ENCODE data around the gene RIN3.
A peak's percentile ranks its signal among the peaks of the same experiment; 100 is the strongest.

RIN3 gene

DNA sequence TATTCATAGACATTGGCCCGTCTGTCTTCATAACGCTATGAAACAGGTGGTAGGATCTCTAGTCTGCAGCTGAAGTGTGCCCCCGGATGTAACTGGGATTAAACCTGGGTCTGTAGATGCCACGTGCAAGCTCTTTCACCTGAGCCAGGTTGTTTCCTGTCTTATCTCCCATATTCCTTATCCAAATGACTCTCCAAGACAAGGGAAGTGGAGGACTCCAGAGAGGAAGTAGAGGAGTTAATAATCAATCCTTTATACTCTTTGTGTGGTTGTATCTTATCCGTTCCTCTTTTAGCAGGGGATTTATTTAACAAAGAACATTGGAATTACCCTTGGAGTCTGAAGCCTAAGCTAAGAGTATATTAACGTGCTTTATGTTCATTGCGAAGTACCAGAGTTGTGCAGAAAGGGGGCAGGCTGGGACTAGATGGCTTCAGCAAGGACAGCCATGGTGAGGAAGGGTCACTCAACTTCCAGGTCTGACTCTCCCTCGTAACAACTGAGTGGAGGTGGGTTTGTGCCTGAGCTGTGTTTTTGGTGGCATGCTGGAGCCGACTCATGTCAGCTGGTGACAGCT lies 82.8 kb downstream of the RIN3 start:
- no peak for DNase-seq (ENCODE audit: low read depth in 1 of 2, low spot score in 1 of 2)

- DNase-seq (ENCODE audit: low read depth in 1 of 2, low spot score in 1 of 2): no peak
Measured at GRCh38 chr14:92597906-92598905, 84.6 kb downstream of the RIN3 start.

DNA sequence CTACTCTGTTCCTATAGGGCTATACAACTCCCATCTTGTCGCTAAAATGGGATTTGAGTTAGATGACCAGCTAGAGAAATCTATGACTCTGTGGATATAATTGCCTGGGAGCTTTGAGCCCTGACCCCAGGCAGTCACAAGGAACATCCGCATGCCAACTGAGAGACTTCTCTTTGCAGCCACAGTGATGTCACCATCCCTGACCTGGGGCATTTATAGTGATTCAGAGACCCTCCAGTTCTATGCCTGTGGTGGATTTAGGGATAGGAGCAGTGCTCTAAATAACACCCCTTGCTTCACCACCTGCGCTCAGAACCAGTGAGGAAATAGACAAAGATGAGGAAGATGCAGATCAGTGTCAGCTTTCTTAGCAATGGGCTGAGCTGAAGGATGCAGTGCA lies 86.2 kb downstream of the RIN3 start:
- no peak for DNase-seq (ENCODE audit: low read depth in 1 of 2, low spot score in 1 of 2)

DNA sequence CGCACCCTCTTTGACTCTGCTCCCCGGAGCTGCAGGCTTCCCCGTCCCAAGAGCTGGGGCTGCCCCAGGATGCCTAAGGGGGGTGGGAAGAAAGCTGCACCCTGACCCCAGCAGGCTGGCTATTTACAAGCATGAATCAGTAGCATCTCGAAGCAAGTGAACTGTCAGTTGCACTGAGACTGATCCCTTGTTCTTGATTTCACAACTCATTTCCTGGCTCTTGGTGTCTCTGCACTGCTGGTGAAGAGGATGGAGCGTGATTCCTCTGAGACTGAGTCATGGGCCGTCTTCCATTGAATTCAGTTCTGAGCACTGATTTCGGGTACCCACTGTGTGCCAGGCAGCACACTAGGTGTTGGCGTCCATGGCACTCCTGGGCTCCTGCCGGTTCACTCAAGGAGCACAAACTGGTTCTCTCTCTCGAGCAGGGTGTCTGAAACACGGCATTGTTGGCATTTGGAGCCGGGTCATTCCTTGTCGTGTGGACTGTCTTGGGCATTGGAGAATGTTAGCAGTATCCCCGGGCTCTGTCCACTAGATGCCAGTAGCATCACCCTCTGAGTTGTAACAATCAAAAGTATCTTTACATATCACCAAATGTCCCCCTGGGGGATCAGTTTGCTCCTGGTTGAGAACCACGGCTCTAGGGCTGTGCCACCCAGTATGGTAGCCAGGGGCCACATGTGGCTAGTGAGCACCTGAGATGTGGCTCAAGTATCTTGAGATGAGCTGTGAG lies 86.9 kb downstream of the RIN3 start:
- no peak for DNase-seq (ENCODE audit: low read depth in 1 of 2, low spot score in 1 of 2)

GRCh38 chr14:92601131-92601710 lies 87.6 kb downstream of the RIN3 start:
- no peak for DNase-seq (ENCODE audit: low read depth in 1 of 2, low spot score in 1 of 2)

- DNase-seq (ENCODE audit: low read depth in 1 of 2, low spot score in 1 of 2): no peak
Measured at GRCh38 chr14:92601757-92602417, 88.3 kb downstream of the RIN3 start.

DNA sequence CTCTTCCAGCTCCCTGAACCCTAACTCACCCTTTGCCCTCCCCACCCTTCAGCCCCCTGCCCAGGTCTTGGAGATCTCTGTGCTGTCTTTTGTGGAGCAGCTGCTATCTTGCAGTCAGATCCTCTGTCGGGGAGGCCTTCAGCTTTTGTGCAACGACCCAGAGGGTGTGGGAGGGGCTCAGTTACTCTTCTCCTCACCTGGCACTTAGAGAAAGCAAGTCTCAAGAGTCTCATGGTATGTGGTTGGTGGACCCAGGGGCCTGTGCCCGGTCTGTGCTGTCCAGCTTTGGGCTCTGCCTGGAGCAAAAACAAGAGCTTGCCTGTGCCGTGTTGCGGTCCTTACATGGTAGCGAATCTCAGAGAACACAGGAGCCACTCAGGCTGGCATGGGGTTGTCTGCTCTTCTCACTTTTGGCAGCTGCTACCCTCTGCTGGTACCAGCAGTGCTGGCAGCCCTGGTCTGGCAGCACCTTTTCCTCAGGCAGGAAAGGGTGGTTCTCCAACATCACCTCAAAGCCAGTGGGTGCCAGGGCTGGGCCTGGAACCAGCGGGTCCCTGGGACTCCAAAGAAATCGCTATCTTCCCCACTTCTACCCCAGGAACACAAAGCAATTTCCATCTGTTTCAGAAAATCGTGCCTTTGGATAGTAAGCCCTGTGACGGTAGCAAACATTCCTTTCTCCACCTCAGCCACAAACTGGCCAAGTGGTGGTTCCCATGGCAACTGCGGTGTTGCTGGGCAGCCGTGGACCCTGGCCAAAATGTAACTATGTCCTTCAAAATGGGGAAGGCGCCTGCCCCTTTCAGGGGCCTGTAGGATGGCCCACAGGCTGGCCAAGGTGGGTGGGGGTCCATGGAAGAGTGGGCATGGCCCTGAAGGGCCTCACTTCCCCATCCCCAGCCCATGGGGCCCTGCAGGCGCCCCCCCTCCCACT lies 90.0 kb downstream of the RIN3 start:
- peak in 1 of 2 donors; percentile 12 for DNase-seq (ENCODE audit: low read depth in 1 of 2, low spot score in 1 of 2)

DNA sequence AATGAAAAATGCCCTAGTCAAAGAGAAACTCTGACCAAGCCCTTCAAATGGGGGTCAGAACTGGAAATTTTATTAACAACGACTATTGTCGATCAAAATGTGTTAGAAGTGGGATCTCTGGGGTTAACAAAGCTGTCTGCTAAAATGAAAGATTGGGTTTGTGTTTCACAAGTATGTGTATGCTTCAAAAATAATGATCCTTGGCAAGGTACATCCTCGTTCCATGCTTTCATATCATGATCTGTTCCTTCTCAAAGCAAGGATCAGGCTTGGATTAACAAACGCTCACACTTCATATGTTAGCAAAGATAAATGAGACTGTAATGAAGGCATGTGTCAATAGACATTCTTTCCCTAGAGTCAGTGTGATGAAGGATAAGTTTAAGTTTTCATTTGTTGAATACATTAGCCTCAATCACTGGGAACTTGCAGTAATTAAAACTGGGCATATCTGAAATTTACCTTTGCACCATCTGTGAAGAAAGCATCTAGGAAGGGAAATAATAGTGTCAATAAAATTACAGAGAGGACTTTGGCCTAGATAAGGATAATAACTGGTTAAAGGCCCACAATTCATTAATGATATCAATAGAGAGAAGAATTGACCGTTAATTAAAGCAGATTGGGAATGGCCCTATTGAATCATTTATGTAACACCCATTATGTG lies 91.8 kb downstream of the RIN3 start:
- DNase-seq (ENCODE audit: low read depth in 1 of 2, low spot score in 1 of 2): no peak

- no peak for DNase-seq (ENCODE audit: low read depth in 1 of 2, low spot score in 1 of 2)
Measured at GRCh38 chr14:92607251-92607650, 93.7 kb downstream of the RIN3 start.

DNA sequence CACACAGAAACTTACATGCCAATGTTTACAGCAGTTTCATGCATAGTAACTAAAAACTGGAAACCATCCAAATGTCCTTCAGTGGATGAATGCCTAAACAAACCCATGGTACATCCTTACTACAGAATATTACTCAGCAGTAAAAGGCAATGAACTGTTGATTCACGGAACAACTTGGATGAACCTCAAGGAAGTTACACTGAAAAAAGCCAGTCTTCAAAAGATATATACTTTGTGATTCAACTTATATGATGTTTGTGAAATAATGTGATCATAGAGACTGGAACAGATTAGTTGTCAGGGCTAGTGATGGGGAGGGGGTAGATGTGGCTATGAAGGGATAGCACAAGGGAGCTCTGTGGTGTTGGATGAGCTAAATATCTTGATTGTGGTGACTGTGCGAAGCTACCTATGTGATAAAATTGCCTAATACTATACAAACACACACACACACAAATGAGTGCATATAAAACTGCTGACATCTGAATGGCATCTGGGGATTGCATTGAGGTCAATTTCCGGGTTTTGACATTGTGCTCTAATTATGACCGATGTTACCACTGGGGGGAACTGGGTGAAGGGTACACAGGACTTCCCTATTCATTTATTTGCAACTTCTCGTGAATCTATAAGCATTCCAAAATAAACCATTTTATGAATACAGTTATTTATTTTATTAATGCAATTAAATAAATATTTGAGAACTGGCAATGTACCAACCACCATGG lies 94.3 kb downstream of the RIN3 start:
- no peak for DNase-seq (ENCODE audit: low read depth in 1 of 2, low spot score in 1 of 2)

- DNase-seq (ENCODE audit: low read depth in 1 of 2, low spot score in 1 of 2): no peak
Measured at GRCh38 chr14:92609955-92610354, 96.4 kb downstream of the RIN3 start.

DNA sequence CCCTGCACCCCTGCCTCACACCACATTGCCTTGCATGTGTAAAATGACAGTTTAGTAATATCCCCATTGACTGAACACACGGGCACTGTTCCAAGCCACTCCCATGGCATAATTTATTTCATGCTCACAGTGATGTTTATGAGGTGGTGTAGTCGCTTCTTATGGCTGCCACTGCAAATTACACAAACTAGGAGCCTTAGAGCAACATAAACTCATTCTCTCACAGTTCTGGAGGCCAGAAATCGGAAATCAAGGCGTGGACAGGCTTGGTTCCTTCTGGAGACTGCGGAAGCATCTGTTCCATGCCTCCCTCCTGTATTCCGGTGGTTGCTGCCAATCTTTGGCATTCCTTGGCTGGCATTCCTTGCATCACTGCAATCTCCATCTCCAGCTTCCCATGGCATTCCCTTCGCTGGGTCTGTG lies 97.3 kb downstream of the RIN3 start:
- no peak for DNase-seq (ENCODE audit: low read depth in 1 of 2, low spot score in 1 of 2)

DNA sequence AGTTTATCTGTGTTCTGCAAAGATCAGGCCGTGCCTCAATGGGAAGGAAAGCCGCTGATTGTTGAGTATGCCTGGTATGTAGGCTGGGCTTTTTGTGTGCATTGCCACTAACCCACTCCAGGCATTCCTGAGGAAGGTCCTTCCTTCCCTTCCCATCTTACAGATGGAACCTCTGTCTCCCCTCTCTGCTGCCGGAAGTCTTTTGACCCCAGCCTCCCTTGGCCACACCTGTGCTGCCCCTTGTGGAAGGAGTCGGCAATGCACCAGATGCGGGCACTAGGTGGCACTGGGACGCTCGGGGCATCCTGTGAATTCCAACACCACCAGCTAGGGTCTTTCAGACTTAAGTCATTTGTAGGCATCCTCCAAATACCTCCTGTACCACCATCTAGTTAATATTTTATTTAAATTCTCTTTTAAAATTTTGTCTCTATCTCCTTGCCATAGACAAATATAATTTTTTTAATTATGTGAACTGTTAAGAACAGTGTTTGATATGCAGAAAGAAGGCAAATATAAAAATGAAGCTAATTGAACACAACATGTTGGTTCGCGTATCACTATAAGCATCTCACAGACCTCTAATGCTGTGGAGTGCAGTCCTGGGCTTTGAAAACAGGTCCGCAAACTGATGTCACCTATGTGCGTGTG lies 99.6 kb downstream of the RIN3 start:
- peak; percentile 31 to 46 for DNase-seq (ENCODE audit: low read depth in 1 of 2, low spot score in 1 of 2)

DNA sequence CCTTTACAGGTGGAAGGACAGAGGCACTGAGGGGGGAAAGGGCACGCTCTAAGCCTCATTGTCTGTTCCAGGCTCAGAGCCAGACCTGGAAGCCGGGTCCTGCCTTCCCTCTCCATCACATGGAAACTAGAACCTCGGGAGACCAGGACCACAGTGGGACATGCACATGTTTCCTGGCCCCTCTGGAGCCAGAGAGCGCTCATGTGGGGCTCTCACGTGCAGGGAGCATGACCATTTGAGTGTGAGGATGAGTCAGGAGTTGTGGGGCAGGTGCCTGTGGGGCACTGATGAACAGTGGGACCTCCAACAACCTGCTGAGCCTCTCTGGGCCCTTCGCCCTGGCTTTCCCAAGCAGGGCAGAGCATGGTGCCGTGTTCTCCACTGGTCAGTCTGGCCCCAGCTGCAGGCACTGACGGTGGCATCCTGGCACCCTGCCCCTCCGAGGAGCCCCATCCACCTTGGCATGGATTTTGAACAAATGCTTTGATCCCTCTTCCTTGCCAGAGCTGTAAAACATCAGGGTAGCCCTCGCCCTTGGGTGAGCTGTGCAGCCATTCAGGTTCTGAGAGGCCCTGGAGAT lies 100.2 kb downstream of the RIN3 start:
- no peak for DNase-seq (ENCODE audit: low read depth in 1 of 2, low spot score in 1 of 2)

GRCh38 chr14:92615451-92615850 lies 101.9 kb downstream of the RIN3 start:
- DNase-seq (ENCODE audit: low read depth in 1 of 2, low spot score in 1 of 2): peak; percentile 33 to 40

GRCh38 chr14:92616178-92616577 lies 102.6 kb downstream of the RIN3 start:
- DNase-seq (ENCODE audit: low read depth in 1 of 2, low spot score in 1 of 2): no peak

DNA sequence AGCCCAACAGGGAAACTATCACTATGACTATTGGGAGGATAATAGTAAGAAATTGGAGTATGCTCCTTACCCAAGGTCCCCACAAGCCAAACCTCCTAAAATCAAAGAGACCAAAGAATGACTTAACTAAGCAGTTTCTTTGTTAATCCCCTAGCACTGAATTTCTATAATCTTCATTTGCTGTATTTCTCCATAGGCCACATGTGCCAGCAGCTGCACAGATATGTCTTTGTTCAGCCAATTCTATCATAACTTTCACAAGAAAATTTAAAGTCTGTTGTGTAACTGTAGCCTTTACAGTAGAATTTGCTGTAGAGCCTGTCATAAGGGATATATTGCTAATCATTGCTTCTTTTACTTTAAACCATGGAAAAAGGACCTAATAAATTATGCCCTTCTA lies 104.0 kb downstream of the RIN3 start:
- DNase-seq (ENCODE audit: low read depth in 1 of 2, low spot score in 1 of 2): no peak

Measured in activated T-helper 1 cell treated with anti-CD3 and anti-CD28 coated beads, Interleukin-2, amount 50 U/mL, for 16 hours (primary cell).